GM23248 (cell line): Measurements from ENCODE around the gene SDK2.

Experiments
- EZH2 ChIP-seq: fragments of 200-600 bp; sonication (generic); IDR thresholded peaks from 2 replicates; pipeline ENCODE4 v1.6.1; 2018; ENCODE audit warnings: antibody characterized with exemption, mild to moderate bottlenecking; ENCODE audit not compliant: insufficient read depth, poor library complexity, severe bottlenecking
- EZH2phosphoT487 ChIP-seq: fragments of 200-600 bp; sonication (generic); IDR thresholded peaks from 2 replicates; pipeline ENCODE4 v1.6.1; 2018; ENCODE audit warnings: antibody characterized with exemption, moderate library complexity, mild to moderate bottlenecking, low read depth; ENCODE audit not compliant: insufficient read depth

GRCh38 chr17:73297934-73298861 lies 346.0 kb downstream of the SDK2 start:
- TF ChIP-seq EZH2 (no peak), EZH2phosphoT487 (no peak)
